Breast epithelium (tissue), 3 donors: ENCODE measurements around the gene SERPINE3.

ENCODE experiments used
- CTCF ChIP-seq, 3 donors: fragments of 450-650 bp; IDR thresholded peaks; one replicate each; pipeline ENCODE4 v1.5.1; 2016 to 2017; ENCODE audit warnings: antibody characterized with exemption in 3 of 3, mild to moderate bottlenecking in 3 of 3, moderate library complexity in 3 of 3
- POLR2A ChIP-seq: fragments of 450-650 bp; IDR thresholded peaks from one replicate; pipeline ENCODE4 v1.6.1; 2016; ENCODE audit warnings: antibody characterized with exemption, mild to moderate bottlenecking, moderate library complexity

DNA sequence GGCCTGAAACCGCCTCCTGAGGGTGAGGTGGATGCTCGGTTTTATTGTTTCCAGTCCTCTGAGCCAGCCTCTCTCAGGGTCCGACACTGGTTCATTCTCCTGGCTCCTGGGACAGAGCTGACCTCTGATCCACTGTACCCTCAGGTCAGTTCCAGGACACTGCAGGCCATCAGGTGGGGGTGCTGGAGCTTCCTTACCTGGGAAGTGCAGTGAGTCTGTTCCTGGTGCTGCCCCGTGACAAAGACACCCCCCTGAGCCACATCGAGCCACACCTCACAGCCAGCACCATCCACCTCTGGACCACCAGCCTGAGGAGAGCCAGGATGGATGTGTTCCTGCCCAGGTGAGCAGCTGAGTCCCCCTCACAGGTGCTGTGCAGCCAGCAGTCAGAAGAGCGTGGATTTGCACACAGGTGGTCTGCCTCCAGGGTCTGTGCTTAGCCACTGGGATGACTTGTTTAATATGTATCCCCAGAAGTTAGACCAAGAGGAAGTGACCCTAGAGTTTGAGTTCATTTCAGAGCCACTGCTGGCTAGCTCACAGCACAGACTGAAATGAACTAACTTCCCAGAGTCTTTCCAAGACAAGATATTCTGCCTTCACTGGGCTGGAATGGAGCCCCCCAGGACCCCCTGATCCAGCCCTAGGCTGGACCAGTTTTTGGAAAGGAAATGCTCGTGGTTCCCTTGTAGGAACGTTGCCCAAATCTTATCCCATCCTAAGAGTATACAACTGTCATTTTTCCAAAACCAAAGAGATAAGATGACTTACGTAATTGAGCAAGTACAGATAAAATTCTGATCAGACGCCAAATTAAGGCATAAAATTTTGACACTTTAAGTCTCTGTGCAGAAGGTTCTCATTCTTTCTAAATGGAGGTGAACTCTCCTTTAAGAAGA is 8.8 kb downstream of the SERPINE3 start:
- TF ChIP-seq CTCF (IDR thresholded peaks at IDR 0.05) (no peak), POLR2A (no peak)
